Neural crest cell (in vitro differentiated cells): Measurements from ENCODE around the gene CSNK1G1. TPM values are rescaled to one million over a fixed set of nuclear protein-coding genes. Genes with fewer than 3 reads are reported as not detected.

ENCODE experiments used
- DNase-seq: peaks from one replicate; pipeline ENCODE4 v3.0.0; 2021; ENCODE audit warnings: low read depth, mixed read lengths, low spot score
- H3K27ac Mint-ChIP-seq: one replicate; pipeline ENCODE4 v1.8.0; 2021; ENCODE audit warnings: mild to moderate bottlenecking, mixed read lengths; ENCODE audit not compliant: unreplicated experiment
- H3K27me3 Mint-ChIP-seq: 2 replicates; pipeline ENCODE4 v1.8.0; 2021; ENCODE audit warnings: low read depth, mild to moderate bottlenecking, mixed read lengths
- H3K36me3 Mint-ChIP-seq: 2 replicates; pipeline ENCODE4 v1.8.0; 2021; ENCODE audit warnings: low read depth, mild to moderate bottlenecking, mixed read lengths
- H3K4me1 Mint-ChIP-seq: 2 replicates; pipeline ENCODE4 v1.8.0; 2021; ENCODE audit warnings: mixed read lengths
- H3K4me3 Mint-ChIP-seq: one replicate; pipeline ENCODE4 v1.8.0; 2021; ENCODE audit warnings: mild to moderate bottlenecking, mixed read lengths
- H3K9me3 Mint-ChIP-seq: 2 replicates; pipeline ENCODE4 v1.8.0; 2021; ENCODE audit warnings: mixed read lengths
- CTCF ChIP-seq: fragments of 200-600 bp; sonication (generic); conservative IDR thresholded peaks from 2 replicates; pipeline ENCODE4 v1.5.0; 2021; ENCODE audit warnings: antibody characterized with exemption, mild to moderate bottlenecking
- total RNA-seq: library from RNA; stranded (reverse); gene quantifications from 2 replicates; pipeline ENCODE4 v1.2.1, GENCODE V29; 2021

CSNK1G1 gene
- total RNA-seq, 1 donor from 2014 or later: 15.5 TPM

DNA sequence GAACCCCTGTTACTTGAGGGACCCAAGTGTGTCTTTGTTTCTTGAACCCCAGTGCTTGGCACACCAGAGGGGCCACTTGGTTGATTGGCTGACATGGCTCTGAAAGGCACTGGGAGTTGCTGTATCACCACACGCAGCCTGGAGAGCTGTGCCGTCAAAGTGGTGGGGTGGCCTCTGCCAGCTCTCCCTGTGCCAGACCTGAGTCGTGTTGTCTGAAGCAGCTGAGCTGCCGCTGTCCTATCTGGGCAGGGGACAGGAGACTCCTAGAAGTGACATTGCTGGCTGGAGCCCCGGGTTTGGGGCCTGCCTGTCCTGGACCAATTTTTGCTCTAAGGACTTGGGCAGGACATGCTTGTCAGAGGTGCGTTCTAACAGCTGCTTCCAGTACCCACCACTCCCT, 209.9 kb downstream of the CSNK1G1 start:
- Mint-ChIP-seq H3K9me3 (no peaks in the 10 kb centered on the region), H3K27me3 (peaks cover 13% of the 10 kb centered on the region), H3K4me1 (peaks cover 46% of the 10 kb centered on the region), H3K36me3 (peaks cover 15% of the 10 kb centered on the region), H3K4me3 (no peak overlapping the region), H3K27ac (no peak overlapping the region)
- no peak for TF ChIP-seq CTCF
- DNase-seq: no peak

DNA sequence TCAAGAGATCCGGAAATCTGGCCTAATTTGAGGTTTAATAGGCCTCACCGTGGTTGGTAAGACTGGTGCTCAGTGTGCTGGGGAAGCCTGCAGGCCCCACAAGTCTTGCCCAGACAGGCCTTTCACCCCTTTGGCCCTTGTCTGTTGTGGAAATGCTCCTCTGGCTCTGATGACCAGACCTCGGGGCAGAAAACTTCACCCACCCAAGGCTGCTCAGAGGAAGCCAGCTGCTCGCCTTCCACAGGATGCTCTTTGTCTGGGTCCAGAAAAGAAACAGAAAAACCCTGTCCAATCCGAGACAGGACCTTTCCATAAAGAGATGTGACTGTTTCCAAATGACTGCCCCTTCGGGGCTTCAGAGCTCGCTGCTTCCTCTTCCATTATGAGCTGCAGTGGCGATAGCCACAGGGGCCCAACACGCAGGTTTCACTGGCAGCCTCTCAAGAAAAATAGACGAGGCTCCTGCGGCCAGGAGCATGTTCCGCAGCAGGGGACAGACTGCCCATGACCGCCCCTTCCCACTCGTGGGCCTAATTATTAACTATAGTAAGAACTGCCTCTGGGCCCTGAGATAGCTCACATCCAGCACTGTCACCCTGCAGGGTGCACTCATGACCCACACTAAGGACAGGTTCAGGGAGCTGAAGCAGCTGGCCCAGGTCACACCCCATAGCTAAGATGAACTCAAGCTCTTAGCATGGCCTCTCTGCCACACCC, 211.2 kb downstream of the CSNK1G1 start:
- Mint-ChIP-seq H3K27ac (peak overlapping the region; percentile 91), H3K27me3 (peaks cover 4% of the 10 kb centered on the region), H3K36me3 (peaks cover 15% of the 10 kb centered on the region), H3K4me1 (peaks cover 43% of the 10 kb centered on the region), H3K9me3 (no peaks in the 10 kb centered on the region), H3K4me3 (peak overlapping the region; percentile 56)
- no peak for TF ChIP-seq CTCF
- no peak for DNase-seq

GRCh38 chr15:64144192-64144564, 211.8 kb downstream of the CSNK1G1 start:
- DNase-seq: no peak
- Mint-ChIP-seq H3K27ac (peak overlapping the region; percentile 91), H3K27me3 (no peaks in the 10 kb centered on the region), H3K4me3 (peak overlapping the region; percentile 56), H3K4me1 (peaks cover 38% of the 10 kb centered on the region), H3K9me3 (no peaks in the 10 kb centered on the region), H3K36me3 (peaks cover 15% of the 10 kb centered on the region)
- no peak for TF ChIP-seq CTCF

GRCh38 chr15:64143276-64143675, 212.7 kb downstream of the CSNK1G1 start:
- Mint-ChIP-seq H3K36me3 (peaks cover 17% of the 10 kb centered on the region), H3K27ac (no peak overlapping the region), H3K4me1 (peaks cover 38% of the 10 kb centered on the region), H3K27me3 (no peaks in the 10 kb centered on the region), H3K9me3 (no peaks in the 10 kb centered on the region), H3K4me3 (no peak overlapping the region)
- no peak for TF ChIP-seq CTCF
- no peak for DNase-seq

- no peak for DNase-seq
- H3K4me1 Mint-ChIP-seq: peaks cover 38% of the 10 kb centered on the region
- H3K27me3 Mint-ChIP-seq: no peaks in the 10 kb centered on the region
- peaks cover 19% of the 10 kb centered on the region for H3K36me3 Mint-ChIP-seq
- peak overlapping the region; percentile 53 for H3K27ac Mint-ChIP-seq
- no peaks in the 10 kb centered on the region for H3K9me3 Mint-ChIP-seq
- no peak for TF ChIP-seq CTCF
- H3K4me3 Mint-ChIP-seq: peak overlapping the region; percentile 8
Observed at GRCh38 chr15:64141798-64142512, 214.0 kb downstream of the CSNK1G1 start.
